ENCODE data around the gene LRP1B.

Gene LRP1B

GRCh38 chr2:141611176-141611571, 519.6 kb downstream of the LRP1B start:
- H3K4me3 ChIP-seq (ENCODE audit: low read depth, low read length), result no peak overlapping the region
- H3K36me3 ChIP-seq, result no peaks in the 10 kb centered on the region
- H3K27me3 ChIP-seq, result no peaks in the 10 kb centered on the region
- DNase-seq, result no peak
- H3K9me3 ChIP-seq, result no peaks in the 10 kb centered on the region
- H3K4me1 ChIP-seq, result no peaks in the 10 kb centered on the region
- TF ChIP-seq CTCF (IDR thresholded peaks at IDR 0.05; ENCODE audit: low read depth, low read length), result no peak

GRCh38 chr2:141610564-141611175, 520.1 kb downstream of the LRP1B start:
- Histone ChIP-seq H3K4me3 (ENCODE audit: low read depth, low read length) (no peak overlapping the region), H3K4me1 (no peaks in the 10 kb centered on the region)

GRCh38 chr2:141605163-141605562, 525.7 kb downstream of the LRP1B start:
- Histone ChIP-seq H3K4me1 (no peaks in the 10 kb centered on the region), H3K4me3 (ENCODE audit: low read depth, low read length) (no peak overlapping the region), H3K36me3 (no peaks in the 10 kb centered on the region), H3K9me3 (no peaks in the 10 kb centered on the region), H3K27me3 (no peaks in the 10 kb centered on the region)
- TF ChIP-seq CTCF (IDR thresholded peaks at IDR 0.05; ENCODE audit: low read depth, low read length), result no peak
- DNase-seq, result no peak

More at GRCh38 chr2:141610564-141611175, 520.1 kb downstream of the LRP1B start:
- H3K36me3 ChIP-seq, result no peaks in the 10 kb centered on the region
- no peaks in the 10 kb centered on the region for H3K9me3 ChIP-seq
- H3K27me3 ChIP-seq, result no peaks in the 10 kb centered on the region
- DNase-seq, result no peak
- TF ChIP-seq CTCF (IDR thresholded peaks at IDR 0.05; ENCODE audit: low read depth, low read length), result no peak

GRCh38 chr2:141601511-141602152, 529.2 kb downstream of the LRP1B start:
- Histone ChIP-seq H3K4me1 (no peaks in the 10 kb centered on the region), H3K9me3 (no peaks in the 10 kb centered on the region), H3K4me3 (ENCODE audit: low read depth, low read length) (no peak overlapping the region), H3K36me3 (no peaks in the 10 kb centered on the region), H3K27me3 (no peaks in the 10 kb centered on the region)
- DNase-seq, result no peak
- TF ChIP-seq CTCF (IDR thresholded peaks at IDR 0.05; ENCODE audit: low read depth, low read length), result no peak

- no peaks in the 10 kb centered on the region for H3K27me3 ChIP-seq
- no peaks in the 10 kb centered on the region for H3K4me1 ChIP-seq
- no peaks in the 10 kb centered on the region for H3K36me3 ChIP-seq
- H3K4me3 ChIP-seq (ENCODE audit: low read depth, low read length), result no peak overlapping the region
- no peak for TF ChIP-seq CTCF (IDR thresholded peaks at IDR 0.05; ENCODE audit: low read depth, low read length)
- no peaks in the 10 kb centered on the region for H3K9me3 ChIP-seq
- DNase-seq, result no peak
Observed at GRCh38 chr2:141599721-141600120, 531.1 kb downstream of the LRP1B start.

GRCh38 chr2:141598982-141599381, 531.8 kb downstream of the LRP1B start:
- no peak for DNase-seq
- no peak for TF ChIP-seq CTCF (IDR thresholded peaks at IDR 0.05; ENCODE audit: low read depth, low read length)
- Histone ChIP-seq H3K27me3 (no peaks in the 10 kb centered on the region), H3K4me1 (no peaks in the 10 kb centered on the region), H3K36me3 (no peaks in the 10 kb centered on the region), H3K4me3 (ENCODE audit: low read depth, low read length) (no peak overlapping the region), H3K9me3 (no peaks in the 10 kb centered on the region)
